ENCODE data around the gene KRT9. TPM values are rescaled to one million over a fixed set of nuclear protein-coding genes. Genes with fewer than 3 reads are reported as not detected.

KRT9 gene
- total and polyA plus RNA-seq, 2 donors (not counting 3 experiments of a cell fraction or from before 2014, with no cell fraction given), result not detected

DNA sequence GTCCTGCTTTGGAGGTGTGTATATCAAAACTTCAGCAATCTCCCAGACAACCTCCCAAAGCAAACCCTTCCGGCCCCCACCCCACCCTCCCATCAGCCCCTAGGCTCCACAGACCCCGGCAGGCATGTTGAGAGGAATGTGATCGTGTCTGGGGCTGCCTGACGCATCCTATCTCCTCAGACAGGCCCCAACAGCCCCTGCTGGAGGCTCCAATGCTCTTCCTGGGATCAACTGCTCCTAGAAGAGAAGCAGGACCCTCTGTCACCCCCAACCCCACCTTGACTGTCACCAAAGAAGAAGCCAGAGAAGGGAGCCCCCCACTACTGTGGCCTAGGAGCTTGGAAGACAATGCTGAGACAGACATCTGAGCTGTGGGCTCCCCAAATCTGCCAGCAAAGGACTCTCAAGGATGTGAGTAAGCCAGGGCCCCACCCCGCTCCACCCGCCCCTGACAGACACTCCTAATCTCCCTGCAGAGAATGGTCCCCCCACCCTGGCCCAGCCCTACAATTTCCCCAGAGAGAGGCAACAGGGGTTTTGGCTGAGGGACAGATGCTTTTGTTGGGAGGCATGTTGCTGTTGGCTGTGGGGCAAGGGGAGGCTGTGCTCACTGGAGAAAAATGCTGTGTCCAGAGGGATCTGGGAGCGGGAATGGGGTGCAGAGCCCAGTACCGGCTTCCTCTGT lies 16.4 kb upstream of the KRT9 start:
- Histone ChIP-seq H4K20me1 (replicated peaks; ENCODE audit: control insufficient read depth, extremely low read depth, insufficient read depth, low read length) (no peaks in the 10 kb centered on the region), H2AFZ (ENCODE audit: low read depth, low read length) (no peak overlapping the region), H3K4me1 (ENCODE audit: control insufficient read depth, extremely low read depth, insufficient read depth, low read length) (no peaks in the 10 kb centered on the region), H3K36me3 (ENCODE audit: control insufficient read depth in 2 of 2, extremely low read depth in 1 of 2, insufficient read depth in 2 of 2, low read length in 2 of 2) (no peaks in the 10 kb centered on the region), H3K9me1 (replicated peaks; ENCODE audit: control insufficient read depth, extremely low read depth, insufficient read depth, low read length) (no peaks in the 10 kb centered on the region), H3K4me3 (replicated peaks in 1 of 3; ENCODE audit: insufficient read depth in 1 of 3, low read depth in 1 of 3, low read length in 3 of 3) (no peak overlapping the region), H3K9me3 (replicated peaks; ENCODE audit: control insufficient read depth, insufficient read depth, low read length) (no peaks in the 10 kb centered on the region), H3K9ac (replicated peaks; ENCODE audit: extremely low read depth, insufficient read depth, low read length) (no peak overlapping the region), H3K79me2 (ENCODE audit: control insufficient read depth, insufficient read depth, low read length) (no peaks in the 10 kb centered on the region), H3K27ac (ENCODE audit: insufficient read depth, low read depth, low read length) (no peak overlapping the region), H3K27me3 (ENCODE audit: control insufficient read depth in 2 of 2, insufficient read depth in 2 of 2, low read length in 2 of 2) (no peaks in the 10 kb centered on the region), H3K4me2 (ENCODE audit: insufficient read depth, low read length) (no peak overlapping the region)
- BruUV-seq (replicated peaks), result no TSS peak
- intact Hi-C loops (cut with micrococcal nuclease), result no loop called here
- DNase-seq (ENCODE audit: low read depth, low spot score), result no peak
- TF ChIP-seq, protein P1, sequence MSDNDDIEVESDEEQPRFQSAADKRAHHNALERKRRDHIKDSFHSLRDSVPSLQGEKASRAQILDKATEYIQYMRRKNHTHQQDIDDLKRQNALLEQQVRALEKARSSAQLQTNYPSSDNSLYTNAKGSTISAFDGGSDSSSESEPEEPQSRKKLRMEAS (IDR thresholded peaks at IDR 0.05; ENCODE audit: insufficient read depth, insufficient read length), result no peak
- TF ChIP-seq EZH2 (IDR thresholded peaks at IDR 0.05; ENCODE audit: borderline replicate concordance, low read depth, low read length, severe bottlenecking) (no peak), POLR2A (IDR thresholded peaks at IDR 0.05; ENCODE audit: low read depth, low read length) (no peak), JUN (IDR thresholded peaks at IDR 0.05; ENCODE audit: borderline replicate concordance, insufficient read depth, insufficient read length, low read depth) (no peak), FOS (IDR thresholded peaks at IDR 0.05; ENCODE audit: borderline replicate concordance, insufficient read depth, low read length) (no peak), POLR2AphosphoS5 (IDR thresholded peaks at IDR 0.05; ENCODE audit: insufficient read depth, low read depth, low read length) (no peak), GATA2 (IDR thresholded peaks at IDR 0.05; ENCODE audit: insufficient read depth, insufficient read length, low read depth, low read length) (no peak), MYC (IDR thresholded peaks at IDR 0.05; ENCODE audit: low read depth, low read length) (no peak)
- TF ChIP-seq, protein P2, sequence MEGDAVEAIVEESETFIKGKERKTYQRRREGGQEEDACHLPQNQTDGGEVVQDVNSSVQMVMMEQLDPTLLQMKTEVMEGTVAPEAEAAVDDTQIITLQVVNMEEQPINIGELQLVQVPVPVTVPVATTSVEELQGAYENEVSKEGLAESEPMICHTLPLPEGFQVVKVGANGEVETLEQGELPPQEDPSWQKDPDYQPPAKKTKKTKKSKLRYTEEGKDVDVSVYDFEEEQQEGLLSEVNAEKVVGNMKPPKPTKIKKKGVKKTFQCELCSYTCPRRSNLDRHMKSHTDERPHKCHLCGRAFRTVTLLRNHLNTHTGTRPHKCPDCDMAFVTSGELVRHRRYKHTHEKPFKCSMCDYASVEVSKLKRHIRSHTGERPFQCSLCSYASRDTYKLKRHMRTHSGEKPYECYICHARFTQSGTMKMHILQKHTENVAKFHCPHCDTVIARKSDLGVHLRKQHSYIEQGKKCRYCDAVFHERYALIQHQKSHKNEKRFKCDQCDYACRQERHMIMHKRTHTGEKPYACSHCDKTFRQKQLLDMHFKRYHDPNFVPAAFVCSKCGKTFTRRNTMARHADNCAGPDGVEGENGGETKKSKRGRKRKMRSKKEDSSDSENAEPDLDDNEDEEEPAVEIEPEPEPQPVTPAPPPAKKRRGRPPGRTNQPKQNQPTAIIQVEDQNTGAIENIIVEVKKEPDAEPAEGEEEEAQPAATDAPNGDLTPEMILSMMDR (IDR thresholded peaks at IDR 0.05; ENCODE audit: extremely low read depth in 1 of 2, insufficient read depth in 1 of 2, low read depth in 1 of 2, low read length in 2 of 2), result no peak
- POLR2A ChIA-PET, result no interaction called here
- FAIRE-seq, result no peak
- dilution Hi-C loops (cut with MboI; ENCODE audit: extremely low pct_ligation_motif_present, low sequenced_read_pairs), result no loop called here
- CTCF ChIA-PET, result no interaction called here

Data from endothelial cell of umbilical vein (primary cell).